DND-41 (cell line): ENCODE data around the gene ECM1.

ENCODE experiments used
- ATAC-seq: fragments of 200-7000 bp; cut with Tn5 transposase; 3 replicates; pipeline ENCODE4 v1.9.1; 2021; ENCODE audit warnings: low read depth; ENCODE audit not compliant: insufficient read depth
- DNase-seq: peaks from one replicate; pipeline ENCODE4 v3.0.0-alpha.2; 2020
- H2AFZ ChIP-seq: 2 replicates; pipeline ENCODE4 v1.6.0; 2012; ENCODE audit warnings: low read depth, low read length
- H3K27ac ChIP-seq: 2 replicates; pipeline ENCODE4 v1.5.1; 2012; ENCODE audit warnings: low read length, inconsistent platforms
- H3K27me3 ChIP-seq: fragments of 200-600 bp; sonication (generic); 2 replicates; pipeline ENCODE4 v1.6.0; 2012; ENCODE audit warnings: low read length, mild to moderate bottlenecking, inconsistent platforms; ENCODE audit not compliant: insufficient read depth, poor library complexity
- H3K36me3 ChIP-seq: 2 replicates; pipeline ENCODE4 v1.5.1; 2012; ENCODE audit warnings: low read length, inconsistent platforms; ENCODE audit not compliant: insufficient read depth
- H3K4me1 ChIP-seq: 2 replicates; pipeline ENCODE4 v1.5.1; 2012; ENCODE audit warnings: mild to moderate bottlenecking, low read length; ENCODE audit not compliant: insufficient read depth
- H3K4me2 ChIP-seq: 2 replicates; pipeline ENCODE4 v1.6.0; 2012; ENCODE audit warnings: mild to moderate bottlenecking, moderate library complexity, low read length, inconsistent platforms; ENCODE audit not compliant: insufficient read depth
- H3K4me3 ChIP-seq, 2 experiments: fragments of 200-600 bp in 1 of 2; shearing (Covaris generic) in 1 of 2; 2 replicates each; pipeline ENCODE4 v1.5.1; 2012 to 2016; ENCODE audit warnings: inconsistent platforms in 2 of 2, low read length in 2 of 2, mild to moderate bottlenecking in 2 of 2, low read depth in 1 of 2, moderate library complexity in 1 of 2
- H3K79me2 ChIP-seq: 2 replicates; pipeline ENCODE4 v1.6.0; 2012; ENCODE audit warnings: low read length, inconsistent platforms; ENCODE audit not compliant: insufficient read depth
- H3K9ac ChIP-seq: 2 replicates; pipeline ENCODE4 v1.6.0; 2012; ENCODE audit warnings: low read depth, mild to moderate bottlenecking, inconsistent platforms, low read length, moderate library complexity
- H3K9me3 ChIP-seq: 2 replicates; pipeline ENCODE4 v1.5.1; 2012; ENCODE audit warnings: low read length, moderate library complexity, mild to moderate bottlenecking, inconsistent platforms; ENCODE audit not compliant: insufficient read depth, severe bottlenecking
- H4K20me1 ChIP-seq: 2 replicates; pipeline ENCODE4 v1.6.0; 2012; ENCODE audit warnings: low read length; ENCODE audit not compliant: insufficient read depth
- CTCF ChIP-seq: IDR thresholded peaks from 2 replicates; pipeline ENCODE4 v1.5.1; 2012; ENCODE audit warnings: borderline replicate concordance, low read length, moderate library complexity, mild to moderate bottlenecking; ENCODE audit not compliant: poor library complexity, severe bottlenecking; ENCODE audit errors: extremely low read depth
- EZH2 ChIP-seq: IDR thresholded peaks from 3 replicates; pipeline ENCODE4 v1.6.1; 2012; ENCODE audit warnings: borderline replicate concordance, low read depth, mild to moderate bottlenecking, moderate library complexity, low read length, inconsistent platforms; ENCODE audit not compliant: severe bottlenecking

ECM1 gene

GRCh38 chr1:150544204-150544603, 36.3 kb downstream of the ECM1 start:
- no peaks in the 10 kb centered on the region for H3K79me2 ChIP-seq
- no peak overlapping the region for H2AFZ ChIP-seq
- H3K4me2 ChIP-seq = no peak overlapping the region
- H3K27me3 ChIP-seq = peaks cover 3% of the 10 kb centered on the region
- H3K4me1 ChIP-seq = 0 out of 2 replicates have a peak, but pooled peaks cover 3% of the 10 kb centered on the region
- H4K20me1 ChIP-seq = no peaks in the 10 kb centered on the region
- no peak overlapping the region for H3K4me3 ChIP-seq
- no peaks in the 10 kb centered on the region for H3K9me3 ChIP-seq
- no peak overlapping the region for H3K9ac ChIP-seq
- no peak overlapping the region for H3K27ac ChIP-seq
- no peak for ATAC-seq
- DNase-seq = no peak
- no peak for TF ChIP-seq CTCF
- no peak for TF ChIP-seq EZH2
- H3K36me3 ChIP-seq = no peaks in the 10 kb centered on the region

- Histone ChIP-seq H3K4me3 (no peak overlapping the region), H3K4me1 (0 out of 2 replicates have a peak, but pooled peaks cover 3% of the 10 kb centered on the region), H3K9ac (no peak overlapping the region), H3K36me3 (no peaks in the 10 kb centered on the region), H3K9me3 (no peaks in the 10 kb centered on the region), H3K27me3 (peaks cover 3% of the 10 kb centered on the region), H3K4me2 (no peak overlapping the region), H3K79me2 (no peaks in the 10 kb centered on the region), H3K27ac (no peak overlapping the region), H4K20me1 (no peaks in the 10 kb centered on the region), H2AFZ (no peak overlapping the region)
- DNase-seq = no peak
- no peak for ATAC-seq
- TF ChIP-seq CTCF (no peak), EZH2 (no peak)
Observed at GRCh38 chr1:150545486-150546032, 37.6 kb downstream of the ECM1 start.

- H3K79me2 ChIP-seq = no peaks in the 10 kb centered on the region
- no peak overlapping the region for H2AFZ ChIP-seq
- H3K9me3 ChIP-seq = no peaks in the 10 kb centered on the region
- no peak overlapping the region for H3K4me2 ChIP-seq
- DNase-seq (no peak), ATAC-seq (no peak)
- H3K27me3 ChIP-seq = peaks cover 11% of the 10 kb centered on the region
- no peak for TF ChIP-seq CTCF
- no peak overlapping the region for H3K4me3 ChIP-seq
- H3K9ac ChIP-seq = no peak overlapping the region
- no peaks in the 10 kb centered on the region for H4K20me1 ChIP-seq
- H3K36me3 ChIP-seq = no peaks in the 10 kb centered on the region
- 0 out of 2 replicates have a peak, but pooled peaks cover 3% of the 10 kb centered on the region for H3K4me1 ChIP-seq
- no peak overlapping the region for H3K27ac ChIP-seq
Observed at GRCh38 chr1:150546294-150546937, 38.5 kb downstream of the ECM1 start.
